PC-3 (cell line): ENCODE data around the gene SLC9A3.

Experiments used
- EZH2 ChIP-seq: fragments of 300-600 bp; sonication (generic); IDR thresholded peaks from one replicate; pipeline ENCODE4 v1.6.1; 2017; ENCODE audit warnings: antibody characterized with exemption, mild to moderate bottlenecking, low read length; ENCODE audit not compliant: unreplicated experiment
- EZH2phosphoT487 ChIP-seq: fragments of 300-600 bp; sonication (generic); IDR thresholded peaks from 2 replicates; pipeline ENCODE4 v1.6.1; 2018; ENCODE audit warnings: mild to moderate bottlenecking, antibody characterized with exemption, low read length, borderline replicate concordance
- TF ChIP-seq, protein P1 (sequence below): fragments of 300-600 bp; sonication (generic); conservative IDR thresholded peaks from 2 replicates; pipeline ENCODE4 v1.5.1; 2017; ENCODE audit warnings: antibody characterized with exemption, low read depth, mild to moderate bottlenecking, low read length

DNA sequence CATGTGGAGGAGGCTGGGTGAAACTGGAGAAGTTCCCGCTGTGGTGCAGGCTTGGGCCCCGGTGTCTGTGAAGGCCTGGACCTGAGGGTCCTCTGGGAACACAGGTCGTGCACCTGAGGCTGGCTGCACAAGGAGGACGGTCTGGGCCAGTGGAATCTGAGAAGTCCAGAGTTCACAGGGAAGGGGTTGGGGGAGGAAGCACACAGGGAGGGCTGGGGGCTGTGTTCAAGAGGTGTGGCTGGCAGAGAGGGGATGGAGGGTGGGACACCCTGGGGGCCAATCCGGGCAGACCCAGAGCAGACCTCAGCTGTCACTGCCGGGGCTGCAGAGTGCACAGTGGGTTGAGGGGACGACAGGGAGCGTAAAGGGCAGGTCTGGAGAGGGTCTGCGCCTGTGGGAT lies 2.6 kb downstream of the SLC9A3 start:
- TF ChIP-seq, protein P1, sequence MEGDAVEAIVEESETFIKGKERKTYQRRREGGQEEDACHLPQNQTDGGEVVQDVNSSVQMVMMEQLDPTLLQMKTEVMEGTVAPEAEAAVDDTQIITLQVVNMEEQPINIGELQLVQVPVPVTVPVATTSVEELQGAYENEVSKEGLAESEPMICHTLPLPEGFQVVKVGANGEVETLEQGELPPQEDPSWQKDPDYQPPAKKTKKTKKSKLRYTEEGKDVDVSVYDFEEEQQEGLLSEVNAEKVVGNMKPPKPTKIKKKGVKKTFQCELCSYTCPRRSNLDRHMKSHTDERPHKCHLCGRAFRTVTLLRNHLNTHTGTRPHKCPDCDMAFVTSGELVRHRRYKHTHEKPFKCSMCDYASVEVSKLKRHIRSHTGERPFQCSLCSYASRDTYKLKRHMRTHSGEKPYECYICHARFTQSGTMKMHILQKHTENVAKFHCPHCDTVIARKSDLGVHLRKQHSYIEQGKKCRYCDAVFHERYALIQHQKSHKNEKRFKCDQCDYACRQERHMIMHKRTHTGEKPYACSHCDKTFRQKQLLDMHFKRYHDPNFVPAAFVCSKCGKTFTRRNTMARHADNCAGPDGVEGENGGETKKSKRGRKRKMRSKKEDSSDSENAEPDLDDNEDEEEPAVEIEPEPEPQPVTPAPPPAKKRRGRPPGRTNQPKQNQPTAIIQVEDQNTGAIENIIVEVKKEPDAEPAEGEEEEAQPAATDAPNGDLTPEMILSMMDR: no peak
- no peak for TF ChIP-seq EZH2
- no peak for TF ChIP-seq EZH2phosphoT487
